NCI-H2171 treated with DMSO at 0.1 percent for 48 hours (cell line): ENCODE results near the gene PCK2.
A peak's percentile ranks its signal among the peaks of the same experiment; 100 is the strongest.
"Not testable (repeated sequence)": the region's sequence is repeated elsewhere in the genome, so short reads cannot be mapped to it uniquely, and the experiment has no call there.

Experiments used
- DNase-seq: peaks from one replicate; lab custom pipeline; 2025; lab: John Stamatoyannopoulos, UW

Gene PCK2

DNA sequence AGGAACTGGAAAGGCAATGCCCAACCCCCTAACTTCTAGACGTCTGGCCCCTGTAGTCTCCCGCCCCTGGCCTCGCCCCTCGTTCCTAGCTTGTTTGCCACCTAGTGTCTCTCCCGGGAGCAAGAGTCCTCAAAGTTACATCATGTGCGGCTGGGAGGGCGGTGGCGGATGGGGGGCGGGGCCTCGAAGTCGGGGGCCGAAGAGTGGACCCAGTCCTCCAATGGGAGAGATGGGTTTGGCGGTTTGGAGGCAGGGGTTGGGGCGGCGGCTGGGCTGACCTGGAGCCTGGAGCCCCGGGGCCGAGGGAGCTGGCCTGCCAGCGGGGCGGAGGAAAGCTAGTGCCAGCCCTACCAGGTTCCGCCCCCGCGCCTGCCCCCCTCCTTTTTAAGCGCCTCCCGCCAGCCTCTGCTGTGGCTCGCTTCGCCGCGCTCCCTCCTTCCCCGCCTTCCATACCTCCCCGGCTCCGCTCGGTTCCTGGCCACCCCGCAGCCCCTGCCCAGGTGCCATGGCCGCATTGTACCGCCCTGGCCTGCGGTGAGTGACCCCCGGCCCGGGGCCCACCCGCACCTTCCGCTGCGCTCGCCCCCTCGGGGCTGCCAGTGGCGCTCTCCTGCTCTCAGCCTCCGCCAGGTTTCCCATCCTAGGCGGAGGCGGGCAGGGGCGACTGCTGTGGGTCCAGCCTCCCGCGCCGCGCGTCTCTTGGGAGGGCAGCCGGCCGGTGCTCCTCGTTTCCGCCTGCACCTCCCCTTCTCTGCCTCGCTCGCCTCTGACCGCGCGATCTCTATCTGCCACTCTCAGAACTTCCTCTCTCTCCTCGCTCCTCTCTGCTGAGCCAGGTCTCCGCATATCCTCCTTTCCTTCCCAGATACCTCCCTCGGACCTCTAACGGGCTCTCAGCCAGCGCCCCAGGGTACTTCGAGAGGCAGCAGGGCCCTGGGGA, at the start of gene PCK2:
PCK2 (plus strand) TSS at position 411 of the 940 bp plus-strand sequence; CDS start at position 506, 95 bp downstream.
- peak; percentile 85 for DNase-seq

DNA sequence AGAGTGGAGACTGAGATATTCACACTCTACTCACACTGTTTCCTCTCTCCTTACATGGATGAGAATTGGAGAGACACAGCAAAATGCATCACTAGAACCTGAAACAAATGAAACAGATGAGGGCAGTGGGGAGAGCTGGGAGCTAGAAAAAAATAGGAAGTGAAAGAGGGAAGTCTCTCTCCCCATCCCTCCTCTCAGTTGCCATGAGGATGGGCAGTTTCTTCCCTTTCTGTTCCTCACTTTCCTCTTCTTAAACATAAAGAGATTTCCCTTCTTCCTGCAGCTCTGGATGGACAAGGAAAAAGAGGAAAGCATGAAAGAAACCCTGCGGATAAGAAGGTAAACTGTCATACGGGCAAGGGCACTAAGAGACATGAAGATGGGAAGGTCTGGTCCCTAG, 45.1 kb upstream of the PCK2 start:
- DNase-seq = not testable (repeated sequence)

- not testable (repeated sequence) for DNase-seq
Observed at GRCh38 chr14:24050753-24051152, 43.4 kb upstream of the PCK2 start.

- peak; percentile 35 for DNase-seq
Observed at GRCh38 chr14:24051176-24051788, 42.8 kb upstream of the PCK2 start.

GRCh38 chr14:24051789-24052655, 42.1 kb upstream of the PCK2 start, which contains the start of gene CARMIL3:
TSS of gene CARMIL3 (plus strand) at chr14:24052009. CDS start at chr14:24052154, 145 bp downstream.
- DNase-seq = peak; percentile 72

DNA sequence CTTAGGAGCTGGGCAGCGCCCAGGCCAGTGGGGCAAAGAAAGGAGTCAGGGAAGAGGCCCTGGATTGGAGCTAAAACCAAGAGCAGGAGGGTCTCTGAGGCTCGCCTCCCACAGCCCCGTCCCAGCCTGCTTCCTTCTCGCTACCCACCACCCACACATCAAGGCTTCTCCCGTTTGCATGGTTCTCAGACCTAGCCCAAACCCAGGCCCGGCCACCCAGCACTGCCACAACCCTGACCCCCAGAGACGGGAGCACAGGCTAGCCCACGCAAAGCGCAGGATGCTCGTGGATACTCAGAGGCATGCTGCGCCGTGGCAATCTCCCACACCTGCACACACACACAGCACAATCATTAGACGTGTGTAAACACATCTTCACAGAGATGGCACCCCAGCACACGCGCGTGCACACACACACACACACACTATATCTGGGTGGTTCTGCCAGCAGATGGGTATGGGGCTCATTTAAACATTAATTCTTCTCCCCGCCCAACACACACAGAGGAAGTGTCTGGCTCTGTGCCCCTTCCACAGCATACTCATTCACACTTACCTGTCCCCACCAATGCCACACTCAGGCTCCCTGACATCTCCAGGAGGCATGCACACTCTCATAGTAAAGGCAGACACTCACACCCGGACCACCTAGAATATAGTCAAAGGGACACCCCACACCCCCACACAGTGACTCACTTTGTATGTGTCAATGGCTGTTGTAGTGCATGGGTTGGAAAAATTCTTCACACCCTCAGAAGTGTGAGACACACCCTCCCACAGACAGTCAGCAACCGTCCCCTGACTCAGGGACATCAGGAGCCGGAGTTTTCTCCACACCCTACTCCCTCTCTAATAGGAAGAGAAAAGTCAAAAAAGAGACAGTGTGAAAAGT, 41.2 kb upstream of the PCK2 start:
- DNase-seq = no peak

DNA sequence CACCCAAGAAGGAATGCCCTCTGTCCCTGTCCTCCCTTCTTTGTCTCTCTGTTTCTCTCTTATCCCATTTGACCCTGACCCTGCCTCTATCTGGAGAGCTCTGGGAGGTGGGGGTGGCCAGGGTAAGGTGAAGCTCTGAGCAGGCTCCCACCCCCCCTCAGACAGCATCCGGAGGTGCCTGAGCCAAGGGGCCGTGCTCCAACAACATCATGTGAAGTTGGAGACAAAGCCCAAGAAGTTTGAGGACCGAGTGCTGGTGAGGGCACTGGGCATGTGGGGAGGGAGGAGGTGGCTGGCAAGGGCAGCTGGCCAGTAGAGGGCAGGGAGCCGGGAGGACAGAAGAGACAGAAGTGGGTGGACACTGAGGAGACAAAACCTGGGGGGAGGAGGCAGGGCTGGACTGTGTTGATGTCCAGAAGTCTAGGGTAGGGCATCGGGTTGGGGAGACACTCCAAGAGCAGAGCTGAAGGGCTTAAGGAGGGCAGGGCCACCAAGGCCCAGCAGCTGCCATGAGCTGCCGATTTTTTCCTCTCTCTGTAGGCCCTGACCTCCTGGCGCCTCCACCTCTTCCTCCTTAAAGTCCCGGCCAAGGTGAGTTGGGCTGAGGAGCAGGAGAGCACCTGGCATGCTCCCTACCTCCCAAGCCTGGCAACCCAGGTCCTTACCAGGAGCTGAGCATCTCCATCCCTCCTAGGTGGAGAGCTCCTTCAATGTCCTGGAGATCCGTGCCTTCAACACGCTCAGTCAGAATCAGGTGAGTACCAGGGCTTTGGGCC, 40.4 kb upstream of the PCK2 start:
- DNase-seq = no peak

DNA sequence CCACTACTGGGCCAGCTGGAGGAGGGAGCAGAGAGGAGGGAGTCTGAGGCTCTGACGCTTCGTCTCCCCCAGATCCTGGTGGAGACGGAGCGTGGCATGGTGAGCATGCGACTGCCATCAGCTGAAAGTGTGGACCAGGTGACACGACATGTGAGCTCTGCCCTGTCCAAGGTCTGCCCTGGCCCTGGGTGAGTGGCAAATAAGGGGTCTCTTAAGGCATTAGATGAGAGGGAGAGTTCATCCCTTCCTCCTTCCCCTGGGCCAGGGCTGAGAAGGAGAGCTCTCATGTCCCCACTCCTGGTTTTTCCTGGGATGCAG, 39.8 kb upstream of the PCK2 start:
- no peak for DNase-seq

DNA sequence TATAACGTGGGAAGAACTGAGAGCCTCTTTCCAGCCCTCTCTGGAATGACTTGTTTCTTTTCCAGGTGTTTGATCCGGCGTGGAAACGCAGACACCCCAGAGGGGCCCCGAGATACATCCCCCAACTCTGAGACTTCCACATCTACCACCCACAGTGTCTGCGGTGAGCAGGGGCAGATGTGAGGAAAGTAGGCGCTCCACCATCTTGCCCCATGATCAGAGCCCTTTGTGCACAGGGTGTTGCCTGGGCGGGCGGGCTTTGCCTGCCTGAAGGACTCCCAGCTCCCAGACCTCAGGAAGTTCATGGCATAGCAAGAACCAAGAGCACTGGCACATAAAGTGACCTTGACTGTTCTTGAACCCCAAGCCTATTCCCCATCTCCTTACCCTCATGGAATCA, 39.5 kb upstream of the PCK2 start:
- DNase-seq = no peak

DNA sequence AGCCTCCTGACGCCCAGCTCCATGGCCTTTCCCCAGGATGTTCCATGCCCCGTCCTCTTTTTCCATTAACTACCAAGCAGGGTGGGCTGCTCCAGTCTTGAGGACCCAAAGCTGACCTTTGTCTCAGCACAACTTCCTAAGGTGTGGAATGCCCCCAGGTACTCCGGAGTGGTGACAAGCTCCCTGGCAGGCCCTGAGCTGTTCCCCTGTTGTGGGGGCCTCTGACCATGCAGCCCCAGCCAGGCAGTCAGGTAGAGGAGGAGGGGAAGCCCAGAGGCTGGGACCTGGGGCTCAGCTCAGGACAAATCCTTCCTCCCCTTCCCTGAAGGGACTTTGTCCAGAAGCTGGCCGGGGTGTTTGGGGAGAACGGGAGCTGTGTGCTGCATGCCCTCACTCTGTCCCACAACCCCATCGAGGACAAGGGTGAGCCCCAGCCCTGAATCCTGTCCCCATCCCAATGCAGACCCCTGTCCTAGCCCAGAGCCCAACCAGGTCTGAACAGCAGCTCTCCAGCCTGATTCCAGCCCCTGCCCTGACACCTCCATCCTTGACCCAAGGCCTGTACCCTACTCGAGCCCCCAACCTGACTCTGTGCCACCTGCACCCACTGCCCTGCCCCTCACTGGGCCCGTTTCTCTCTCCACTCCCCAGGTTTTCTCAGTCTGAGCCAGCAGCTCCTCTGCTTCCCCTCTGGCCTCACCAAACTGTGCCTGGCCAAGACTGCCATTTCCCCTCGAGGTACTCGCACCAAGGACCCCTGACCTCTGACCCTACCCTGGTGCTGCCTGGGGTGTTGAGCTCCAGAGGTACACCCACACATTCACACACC, 37.9 kb upstream of the PCK2 start:
- no peak for DNase-seq

- no peak for DNase-seq
Observed at GRCh38 chr14:24056800-24057184, 37.3 kb upstream of the PCK2 start.

- no peak for DNase-seq
Observed at GRCh38 chr14:24057271-24057670, 36.8 kb upstream of the PCK2 start.

DNA sequence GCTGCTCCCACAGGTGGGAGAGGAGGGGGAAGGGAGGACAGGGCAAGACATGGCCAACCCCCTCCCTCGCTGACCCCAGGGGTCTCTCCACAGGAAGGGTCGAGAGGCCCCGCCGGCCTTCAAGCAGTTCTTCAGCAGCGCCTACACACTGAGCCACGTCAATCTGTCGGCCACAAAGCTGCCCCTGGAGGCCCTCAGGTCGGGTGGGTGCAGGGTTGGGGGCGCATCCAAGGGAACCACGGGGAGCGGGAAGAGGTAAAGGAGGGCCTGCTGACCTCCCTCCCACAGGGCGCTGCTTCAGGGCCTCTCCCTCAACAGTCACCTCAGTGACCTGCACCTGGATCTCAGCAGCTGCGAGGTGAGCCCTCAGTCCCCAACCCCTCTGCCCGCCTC, 36.2 kb upstream of the PCK2 start:
- no peak for DNase-seq

- DNase-seq = peak; percentile 49
Observed at GRCh38 chr14:24058260-24058950, 35.7 kb upstream of the PCK2 start.

DNA sequence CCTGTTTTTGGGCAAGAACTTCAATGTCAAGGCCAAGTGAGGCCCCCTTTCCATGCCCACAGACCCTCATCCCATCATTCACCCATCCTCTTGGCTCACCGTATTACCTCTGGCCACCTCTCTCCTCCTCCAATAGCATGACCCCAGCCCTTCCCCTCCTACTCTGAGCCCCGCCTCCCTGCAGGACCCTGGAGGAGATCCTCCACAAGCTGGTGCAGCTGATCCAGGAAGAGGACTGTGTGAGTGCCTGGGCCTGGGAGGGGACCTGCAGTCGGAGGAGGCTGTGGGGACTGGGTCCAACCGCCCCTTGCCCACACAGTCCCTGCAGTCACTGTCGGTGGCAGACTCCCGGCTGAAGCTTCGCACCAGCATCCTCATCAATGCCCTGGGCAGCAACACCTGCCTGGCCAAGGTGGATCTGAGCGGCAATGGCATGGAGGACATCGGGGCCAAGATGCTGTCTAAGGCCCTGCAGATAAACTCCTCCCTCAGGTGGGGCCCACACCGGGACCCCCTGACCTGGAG, 35.1 kb upstream of the PCK2 start:
- no peak for DNase-seq

DNA sequence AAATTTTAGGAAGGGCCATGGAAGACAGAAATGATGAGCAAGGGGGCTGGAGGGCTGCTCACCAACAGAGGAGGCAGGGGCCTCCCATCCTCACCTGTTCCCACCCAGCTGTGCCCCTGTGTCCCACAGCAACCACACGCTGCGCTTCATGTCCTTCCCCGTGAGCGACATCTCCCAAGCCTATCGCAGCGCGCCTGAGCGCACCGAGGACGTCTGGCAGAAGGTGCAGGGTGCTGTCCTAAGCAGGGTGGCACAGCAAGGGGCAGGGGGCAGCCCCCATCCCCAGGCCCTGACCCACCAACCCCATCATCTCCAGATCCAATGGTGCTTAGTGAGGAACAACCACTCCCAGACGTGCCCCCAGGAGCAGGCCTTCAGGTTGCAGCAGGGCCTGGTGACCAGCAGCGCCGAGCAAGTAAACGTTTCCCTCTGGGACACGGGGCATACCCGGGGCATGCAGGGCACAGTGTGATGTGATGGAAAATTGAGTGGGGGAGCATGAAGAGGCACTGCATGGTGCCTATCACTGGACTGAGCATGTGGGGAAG, 34.2 kb upstream of the PCK2 start:
- DNase-seq = no peak

GRCh38 chr14:24060443-24060842, 33.7 kb upstream of the PCK2 start:
- DNase-seq = no peak
